ENCODE measurements around the gene DARS2. TPM values are rescaled to one million over a fixed set of nuclear protein-coding genes. Genes with fewer than 3 reads are reported as not detected.

Gene DARS2
- total RNA-seq, 4 donors from 2014 or later: 5.4 to 8.2 (median 7.1) TPM

DNA sequence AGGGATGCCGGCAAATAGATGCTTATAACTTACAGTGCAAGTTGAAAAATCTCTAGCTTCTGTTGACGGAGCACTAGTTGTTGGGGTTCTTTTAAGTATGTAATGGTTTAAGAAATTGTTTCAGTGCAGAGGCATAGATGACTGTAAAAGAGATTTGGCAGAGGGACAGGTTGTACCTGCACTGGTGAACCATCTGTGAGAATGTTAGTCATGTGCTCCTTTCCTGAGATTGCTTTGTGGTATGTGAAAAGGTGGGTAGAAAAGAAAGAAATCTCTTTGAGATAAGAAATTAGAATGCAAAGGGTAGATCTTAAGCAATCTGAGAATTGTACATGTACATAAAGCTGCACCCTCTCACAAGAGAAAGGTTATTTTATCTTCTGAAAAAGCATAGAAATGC is 63.2 kb downstream of the DARS2 start:
- WGBS, 2 donors: 95 to 100% methylated on average over 2 of the region's 2 CpGs
- no peak for TF ChIP-seq POLR2A (IDR thresholded peaks at IDR 0.05)
- TF ChIP-seq, protein P1, sequence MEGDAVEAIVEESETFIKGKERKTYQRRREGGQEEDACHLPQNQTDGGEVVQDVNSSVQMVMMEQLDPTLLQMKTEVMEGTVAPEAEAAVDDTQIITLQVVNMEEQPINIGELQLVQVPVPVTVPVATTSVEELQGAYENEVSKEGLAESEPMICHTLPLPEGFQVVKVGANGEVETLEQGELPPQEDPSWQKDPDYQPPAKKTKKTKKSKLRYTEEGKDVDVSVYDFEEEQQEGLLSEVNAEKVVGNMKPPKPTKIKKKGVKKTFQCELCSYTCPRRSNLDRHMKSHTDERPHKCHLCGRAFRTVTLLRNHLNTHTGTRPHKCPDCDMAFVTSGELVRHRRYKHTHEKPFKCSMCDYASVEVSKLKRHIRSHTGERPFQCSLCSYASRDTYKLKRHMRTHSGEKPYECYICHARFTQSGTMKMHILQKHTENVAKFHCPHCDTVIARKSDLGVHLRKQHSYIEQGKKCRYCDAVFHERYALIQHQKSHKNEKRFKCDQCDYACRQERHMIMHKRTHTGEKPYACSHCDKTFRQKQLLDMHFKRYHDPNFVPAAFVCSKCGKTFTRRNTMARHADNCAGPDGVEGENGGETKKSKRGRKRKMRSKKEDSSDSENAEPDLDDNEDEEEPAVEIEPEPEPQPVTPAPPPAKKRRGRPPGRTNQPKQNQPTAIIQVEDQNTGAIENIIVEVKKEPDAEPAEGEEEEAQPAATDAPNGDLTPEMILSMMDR (IDR thresholded peaks at IDR 0.05): no peak
- no peak overlapping the region for H3K4me3 ChIP-seq (ENCODE audit: low read depth, poor library complexity, severe bottlenecking)
- intact Hi-C loops (cut with DNase I; ENCODE audit: low total_unique reads): no loop called here
- DNase-seq (ENCODE audit: low spot score in 2 of 2): no peak

DNA sequence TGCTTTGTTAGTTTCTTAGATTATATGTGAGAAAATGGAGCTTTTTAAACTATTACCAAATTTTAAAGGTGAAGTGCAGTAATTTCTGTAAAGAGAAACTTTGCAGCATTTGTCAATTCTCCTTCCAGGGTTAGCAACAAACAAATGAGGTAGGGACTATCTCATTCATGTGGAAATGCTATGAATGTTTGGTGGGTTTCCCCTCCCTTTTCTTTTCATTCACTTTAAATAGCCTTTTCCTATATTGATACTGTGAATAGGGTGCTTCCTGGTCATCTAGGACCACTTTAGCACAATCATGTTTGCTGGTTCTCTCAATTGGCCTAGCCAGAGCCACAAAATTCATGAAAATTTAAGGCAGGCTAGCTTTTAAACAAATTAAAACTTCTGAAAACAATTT is 64.3 kb downstream of the DARS2 start:
- intact Hi-C loops (cut with DNase I; ENCODE audit: low total_unique reads): no loop called here
- H3K4me3 ChIP-seq (ENCODE audit: low read depth, poor library complexity, severe bottlenecking): no peak overlapping the region
- TF ChIP-seq, protein P1 (IDR thresholded peaks at IDR 0.05): no peak
- no peak for TF ChIP-seq POLR2A (IDR thresholded peaks at IDR 0.05)
- DNase-seq (ENCODE audit: low spot score in 2 of 2): no peak

DNA sequence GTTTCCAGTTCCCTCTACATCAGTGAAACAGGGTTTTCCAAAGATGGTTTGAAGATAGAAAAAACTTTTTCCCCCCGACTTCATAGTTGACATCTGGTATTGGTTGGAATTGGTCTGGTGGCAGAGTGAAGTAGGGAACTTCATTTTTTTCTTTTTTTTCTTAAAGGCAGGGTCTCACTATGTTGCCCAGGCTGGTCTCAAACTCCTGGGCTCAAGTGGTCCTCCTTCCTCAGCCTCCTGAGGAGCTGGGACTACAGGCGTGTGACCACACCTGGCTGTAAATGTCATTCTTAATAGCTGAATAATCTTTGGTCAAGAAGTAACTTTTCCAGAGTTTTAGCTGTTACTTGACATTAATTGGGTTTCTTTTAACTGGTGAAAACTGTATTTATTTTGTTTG is 65.4 kb downstream of the DARS2 start:
- 94 to 96% methylated on average over 2 of the region's 2 CpGs for WGBS, 2 donors
- intact Hi-C loops (cut with DNase I; ENCODE audit: low total_unique reads): no loop called here
- no peak for DNase-seq (ENCODE audit: low spot score in 2 of 2)
- H3K4me3 ChIP-seq (ENCODE audit: low read depth, poor library complexity, severe bottlenecking): no peak overlapping the region
- no peak for TF ChIP-seq POLR2A (IDR thresholded peaks at IDR 0.05)
- TF ChIP-seq, protein P1 (IDR thresholded peaks at IDR 0.05): no peak

DNA sequence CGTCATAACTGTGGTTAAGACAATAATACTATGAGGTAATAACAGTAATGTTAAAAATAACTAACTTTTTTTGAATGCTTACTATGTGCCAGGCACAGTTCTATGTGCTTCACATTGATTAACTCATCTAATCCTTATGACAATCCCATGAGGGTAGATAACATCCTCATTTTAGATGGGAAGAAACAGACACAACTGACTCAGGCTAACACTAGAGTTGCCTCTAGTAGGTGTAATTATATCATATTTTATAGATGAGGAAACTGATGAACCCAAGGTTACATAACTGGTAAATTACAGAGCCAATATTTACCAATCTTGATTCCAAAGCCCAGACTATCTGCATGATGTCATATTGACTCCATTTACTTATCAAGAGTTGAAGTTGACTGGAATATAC is 69.1 kb downstream of the DARS2 start:
- DNase-seq (ENCODE audit: low spot score in 2 of 2): no peak
- intact Hi-C loops (cut with DNase I; ENCODE audit: low total_unique reads): no loop called here
- TF ChIP-seq, protein P1 (IDR thresholded peaks at IDR 0.05): no peak
- TF ChIP-seq POLR2A (IDR thresholded peaks at IDR 0.05): no peak
- WGBS, 2 donors: 91 to 92% methylated on average over 1 of the region's 1 CpG
- no peak overlapping the region for H3K4me3 ChIP-seq (ENCODE audit: low read depth, poor library complexity, severe bottlenecking)

DNA sequence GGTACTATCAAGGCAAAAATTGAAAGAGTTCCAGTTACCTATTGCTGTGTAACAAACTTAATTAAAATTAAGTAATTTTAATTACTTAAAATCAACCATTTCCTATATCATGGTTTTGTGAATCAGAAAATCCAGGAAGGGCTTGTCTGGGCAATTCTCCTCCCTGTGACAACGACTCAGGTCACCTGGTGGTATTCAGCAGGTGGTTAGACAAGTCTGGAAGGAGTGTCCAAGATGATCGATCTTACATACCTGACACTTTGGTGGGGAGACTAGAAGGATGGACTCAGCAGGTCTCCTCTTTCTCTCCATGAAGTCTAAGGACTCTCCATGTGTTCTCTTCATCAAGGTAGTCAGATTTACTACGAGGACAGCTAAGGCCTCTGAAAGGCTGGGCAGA is 69.7 kb downstream of the DARS2 start:
- TF ChIP-seq, protein P1 (IDR thresholded peaks at IDR 0.05): no peak
- WGBS, 2 donors: 57 to 69% methylated on average over 3 of the region's 3 CpGs
- no peak overlapping the region for H3K4me3 ChIP-seq (ENCODE audit: low read depth, poor library complexity, severe bottlenecking)

DNA sequence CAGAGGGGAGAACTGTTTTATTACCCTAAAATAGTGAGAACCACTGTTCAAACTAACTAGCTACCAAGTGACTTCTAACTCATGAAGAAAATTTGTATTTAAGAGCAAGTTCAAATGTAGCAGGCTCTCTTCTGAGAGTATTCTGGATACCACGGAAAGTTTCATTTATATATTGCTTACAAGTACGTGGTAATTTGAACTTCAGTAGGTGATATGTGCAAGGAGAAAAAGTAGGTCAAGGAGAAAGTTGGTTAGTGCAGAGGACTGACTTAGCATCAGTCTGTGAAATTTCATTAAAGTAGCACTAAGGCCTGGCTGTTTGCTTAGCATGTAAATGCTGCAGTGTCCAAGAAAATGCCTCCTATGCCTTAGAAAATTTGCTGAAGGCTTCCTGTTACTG is 76.0 kb downstream of the DARS2 start:
- 89 to 91% methylated on average over 2 of the region's 2 CpGs for WGBS, 2 donors
- no peak overlapping the region for H3K4me3 ChIP-seq (ENCODE audit: low read depth, poor library complexity, severe bottlenecking)
- intact Hi-C loops (cut with DNase I; ENCODE audit: low total_unique reads): no loop called here
- DNase-seq (ENCODE audit: low spot score in 2 of 2): no peak
- no peak for TF ChIP-seq POLR2A (IDR thresholded peaks at IDR 0.05)
- TF ChIP-seq, protein P1 (IDR thresholded peaks at IDR 0.05): no peak

More for the DNA sequence above, 69.7 kb downstream of the DARS2 start:
- DNase-seq (ENCODE audit: low spot score in 2 of 2): no peak
- intact Hi-C loops (cut with DNase I; ENCODE audit: low total_unique reads): no loop called here
